HepG2 (cell line): Measurements from ENCODE around the gene CCDC80. TPM values are rescaled to one million over a fixed set of nuclear protein-coding genes. Genes with fewer than 3 reads are reported as not detected.

ENCODE experiments used
- ZFP62 ChIP-seq: sonication (generic); formaldehyde crosslinking; IDR thresholded peaks from 2 replicates; pipeline ENCODE4 v1.4.0; 2020; ENCODE audit warnings: missing genetic modification reagents
- ZNF264 ChIP-seq: sonication (generic); formaldehyde crosslinking; IDR thresholded peaks from 2 replicates; pipeline ENCODE4 v1.4.0; 2020; ENCODE audit warnings: missing genetic modification reagents
- ZNF75D ChIP-seq: sonication (generic); formaldehyde crosslinking; IDR thresholded peaks from 2 replicates; pipeline ENCODE4 v1.8.1; 2023; ENCODE audit warnings: missing genetic modification reagents, mild to moderate bottlenecking, borderline replicate concordance
- polyA plus RNA-seq, 8 experiments: library from polyadenylated mRNA; depleted of rRNA in 3 of 8; stranded (reverse) in 7 of 8; unstranded in 1 of 8; fragments of >200 nt; fragmentation: Illumina TruSeq in 4 of 8; extraction: Trizol in 4 of 8; gene quantifications; 2 replicates each; pipeline versions ENCODE4 v1.2.1 to v1.2.3, GENCODE V29; 2011 to 2016; ENCODE audit warnings: low read depth in 4 of 8, missing spikeins in 1 of 8, mixed read lengths in 1 of 8; ENCODE audit not compliant: insufficient read depth in 1 of 8
- total RNA-seq, 5 experiments: library from RNA; depleted of rRNA; stranded (reverse); fragments of >200 nt; fragmentation: Illumina TruSeq; extraction: Trizol; gene quantifications; 2 replicates each; pipeline ENCODE4 v1.2.3, GENCODE V29; 2016; ENCODE audit warnings: low read depth in 1 of 5
- TF ChIP-seq, protein P1 (sequence below): sonication (generic); formaldehyde crosslinking; conservative IDR thresholded peaks from 2 replicates; pipeline ENCODE4 v1.8.0; 2022; ENCODE audit warnings: missing genetic modification reagents
- TF ChIP-seq, protein P2 (sequence below): sonication (generic); formaldehyde crosslinking; IDR thresholded peaks from 2 replicates; pipeline ENCODE4 v1.8.0; 2022; ENCODE audit warnings: missing genetic modification reagents, low read depth, mild to moderate bottlenecking, borderline replicate concordance
- TF ChIP-seq, protein P3 (sequence below): sonication (generic); formaldehyde crosslinking; IDR thresholded peaks from 2 replicates; pipeline ENCODE4 v1.5.0; 2020; ENCODE audit warnings: missing genetic modification reagents, mild to moderate bottlenecking, borderline replicate concordance
- TF ChIP-seq, protein P4 (sequence below): sonication (generic); formaldehyde crosslinking; IDR thresholded peaks from 2 replicates; pipeline ENCODE4 v1.4.0; 2020; ENCODE audit warnings: mild to moderate bottlenecking, missing genetic modification reagents
- TF ChIP-seq, protein P5 (sequence below): sonication (generic); formaldehyde crosslinking; IDR thresholded peaks from 2 replicates; pipeline ENCODE4 v1.4.0; 2020; ENCODE audit warnings: missing genetic modification reagents

The CCDC80 gene
- total and polyA plus RNA-seq, 2 of the 13 experiments (the other 11 are each of a cell fraction or from before 2014, with no cell fraction given), result not detected

DNA sequence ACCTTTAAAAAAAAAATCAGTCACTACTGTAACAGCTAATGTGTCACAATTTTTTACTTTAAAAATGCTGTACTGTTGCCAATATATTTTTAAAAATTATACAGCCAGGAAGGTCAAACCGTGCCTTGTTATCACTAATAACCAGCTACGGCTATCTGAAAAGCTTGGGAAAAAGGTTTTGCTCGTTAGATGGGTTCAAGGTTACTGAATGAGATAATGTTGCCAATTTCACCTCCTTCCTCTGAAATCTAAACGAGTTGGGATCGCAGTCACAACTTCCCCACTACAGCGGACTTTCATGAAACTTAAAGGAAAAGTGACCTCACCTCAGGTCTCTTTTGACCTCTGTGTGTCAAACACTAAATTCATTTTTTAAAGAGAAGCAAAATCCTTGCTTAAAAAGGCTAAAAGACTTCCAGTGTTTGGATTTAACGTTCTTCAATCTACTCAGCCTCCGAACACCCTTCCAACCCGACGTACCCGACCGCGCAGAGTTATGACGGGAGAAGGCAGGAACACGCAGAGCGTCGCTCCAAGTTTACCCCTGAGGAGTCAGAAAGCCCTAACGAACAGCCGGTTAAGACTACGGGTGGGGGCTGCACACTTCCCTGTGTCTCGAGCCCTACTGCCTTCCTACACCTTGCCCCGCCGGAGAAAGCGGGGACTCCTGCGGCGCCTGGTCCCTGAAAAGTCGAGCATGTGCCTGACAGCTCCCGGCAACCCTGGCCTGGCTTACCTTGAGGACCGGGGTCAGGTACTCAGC lies 80.0 kb downstream of the CCDC80 start (continued):
- TF ChIP-seq, protein P1, sequence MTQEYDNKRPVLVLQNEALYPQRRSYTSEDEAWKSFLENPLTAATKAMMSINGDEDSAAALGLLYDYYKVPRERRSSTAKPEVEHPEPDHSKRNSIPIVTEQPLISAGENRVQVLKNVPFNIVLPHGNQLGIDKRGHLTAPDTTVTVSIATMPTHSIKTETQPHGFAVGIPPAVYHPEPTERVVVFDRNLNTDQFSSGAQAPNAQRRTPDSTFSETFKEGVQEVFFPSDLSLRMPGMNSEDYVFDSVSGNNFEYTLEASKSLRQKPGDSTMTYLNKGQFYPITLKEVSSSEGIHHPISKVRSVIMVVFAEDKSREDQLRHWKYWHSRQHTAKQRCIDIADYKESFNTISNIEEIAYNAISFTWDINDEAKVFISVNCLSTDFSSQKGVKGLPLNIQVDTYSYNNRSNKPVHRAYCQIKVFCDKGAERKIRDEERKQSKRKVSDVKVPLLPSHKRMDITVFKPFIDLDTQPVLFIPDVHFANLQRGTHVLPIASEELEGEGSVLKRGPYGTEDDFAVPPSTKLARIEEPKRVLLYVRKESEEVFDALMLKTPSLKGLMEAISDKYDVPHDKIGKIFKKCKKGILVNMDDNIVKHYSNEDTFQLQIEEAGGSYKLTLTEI, result no peak
- TF ChIP-seq, protein P2, sequence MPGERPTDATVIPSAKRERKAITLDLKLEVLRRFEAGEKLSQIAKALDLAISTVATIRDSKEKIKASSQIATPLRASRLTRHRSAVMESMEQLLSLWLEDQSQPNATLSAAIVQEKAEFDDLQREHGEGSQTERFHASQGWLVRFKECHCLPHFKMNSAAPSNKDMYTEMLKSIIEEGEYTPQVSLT (CRISPR knock-in tag), result no peak
- TF ChIP-seq ZNF75D (CRISPR knock-in tag), result no peak
- no peak for TF ChIP-seq ZFP62 (CRISPR knock-in tag)
- TF ChIP-seq, protein P3, sequence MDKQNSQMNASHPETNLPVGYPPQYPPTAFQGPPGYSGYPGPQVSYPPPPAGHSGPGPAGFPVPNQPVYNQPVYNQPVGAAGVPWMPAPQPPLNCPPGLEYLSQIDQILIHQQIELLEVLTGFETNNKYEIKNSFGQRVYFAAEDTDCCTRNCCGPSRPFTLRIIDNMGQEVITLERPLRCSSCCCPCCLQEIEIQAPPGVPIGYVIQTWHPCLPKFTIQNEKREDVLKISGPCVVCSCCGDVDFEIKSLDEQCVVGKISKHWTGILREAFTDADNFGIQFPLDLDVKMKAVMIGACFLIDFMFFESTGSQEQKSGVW (CRISPR knock-in tag), result no peak
- TF ChIP-seq, protein P4, sequence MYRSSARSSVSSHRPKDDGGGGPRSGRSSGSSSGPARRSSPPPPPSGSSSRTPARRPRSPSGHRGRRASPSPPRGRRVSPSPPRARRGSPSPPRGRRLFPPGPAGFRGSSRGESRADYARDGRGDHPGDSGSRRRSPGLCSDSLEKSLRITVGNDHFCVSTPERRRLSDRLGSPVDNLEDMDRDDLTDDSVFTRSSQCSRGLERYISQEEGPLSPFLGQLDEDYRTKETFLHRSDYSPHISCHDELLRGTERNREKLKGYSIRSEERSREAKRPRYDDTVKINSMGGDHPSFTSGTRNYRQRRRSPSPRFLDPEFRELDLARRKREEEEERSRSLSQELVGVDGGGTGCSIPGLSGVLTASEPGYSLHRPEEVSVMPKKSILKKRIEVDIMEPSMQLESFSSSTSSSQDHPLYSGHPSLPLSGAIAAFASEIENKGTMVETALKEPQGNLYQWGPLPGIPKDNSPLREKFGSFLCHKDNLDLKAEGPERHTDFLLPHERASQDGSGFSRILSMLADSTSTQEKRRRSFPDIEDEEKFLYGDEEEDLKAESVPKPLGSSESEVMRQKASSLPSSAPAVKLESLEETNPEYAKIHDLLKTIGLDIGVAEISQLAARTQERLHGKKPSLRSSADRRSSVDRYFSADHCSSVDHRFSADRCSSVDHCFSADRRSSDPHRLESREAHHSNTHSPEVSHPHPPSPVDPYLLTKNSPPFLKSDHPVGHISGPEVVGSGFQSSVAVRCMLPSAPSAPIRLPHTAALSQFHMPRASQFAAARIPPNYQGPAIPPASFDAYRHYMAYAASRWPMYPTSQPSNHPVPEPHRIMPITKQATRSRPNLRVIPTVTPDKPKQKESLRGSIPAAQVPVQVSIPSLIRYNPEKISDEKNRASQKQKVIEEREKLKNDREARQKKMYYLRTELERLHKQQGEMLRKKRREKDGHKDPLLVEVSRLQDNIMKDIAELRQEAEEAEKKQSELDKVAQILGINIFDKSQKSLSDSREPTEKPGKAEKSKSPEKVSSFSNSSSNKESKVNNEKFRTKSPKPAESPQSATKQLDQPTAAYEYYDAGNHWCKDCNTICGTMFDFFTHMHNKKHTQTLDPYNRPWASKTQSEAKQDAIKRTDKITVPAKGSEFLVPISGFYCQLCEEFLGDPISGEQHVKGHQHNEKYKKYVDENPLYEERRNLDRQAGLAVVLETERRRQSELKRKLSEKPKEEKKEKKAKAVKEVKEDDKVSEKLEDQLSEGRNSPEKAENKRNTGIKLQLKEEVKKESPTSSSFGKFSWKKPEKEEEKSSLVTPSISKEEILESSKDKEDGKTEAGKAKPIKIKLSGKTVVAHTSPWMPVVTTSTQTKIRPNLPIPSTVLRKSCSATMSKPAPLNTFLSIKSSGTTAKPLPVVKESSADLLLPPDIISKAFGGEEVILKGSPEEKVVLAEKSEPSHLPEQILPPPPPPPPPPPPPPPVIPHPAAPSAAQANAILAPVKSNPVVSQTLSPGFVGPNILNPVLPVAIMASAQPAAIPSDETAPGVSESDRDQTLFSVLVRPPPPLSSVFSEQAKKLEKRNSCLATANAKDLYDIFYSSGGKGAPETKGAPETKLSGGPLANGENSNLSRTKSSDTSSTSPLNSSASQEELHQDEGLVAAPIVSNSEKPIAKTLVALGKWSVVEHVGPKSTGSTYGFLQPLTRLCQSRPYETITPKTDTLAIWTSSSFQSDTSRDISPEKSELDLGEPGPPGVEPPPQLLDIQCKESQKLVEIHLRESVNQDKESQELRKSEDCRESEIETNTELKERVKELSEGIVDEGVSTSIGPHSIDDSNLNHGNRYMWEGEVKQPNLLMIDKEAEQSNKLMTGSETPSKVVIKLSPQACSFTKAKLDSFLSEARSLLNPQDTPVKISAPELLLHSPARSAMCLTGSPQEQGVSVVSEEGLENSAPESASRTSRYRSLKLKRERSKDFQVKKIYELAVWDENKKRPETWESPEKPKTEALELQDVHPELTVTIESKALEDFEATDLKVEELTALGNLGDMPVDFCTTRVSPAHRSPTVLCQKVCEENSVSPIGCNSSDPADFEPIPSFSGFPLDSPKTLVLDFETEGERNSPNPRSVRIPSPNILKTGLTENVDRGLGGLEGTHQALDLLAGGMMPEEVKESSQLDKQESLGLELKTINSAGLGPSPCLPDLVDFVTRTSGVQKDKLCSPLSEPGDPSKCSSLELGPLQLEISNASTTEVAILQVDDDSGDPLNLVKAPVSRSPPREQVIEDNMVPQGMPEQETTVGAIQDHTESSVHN (CRISPR knock-in tag), result no peak
- TF ChIP-seq ZNF264 (CRISPR knock-in tag), result 0 out of 2 replicates have a peak, but pooled peaks have one; percentile 22
- TF ChIP-seq, protein P5, sequence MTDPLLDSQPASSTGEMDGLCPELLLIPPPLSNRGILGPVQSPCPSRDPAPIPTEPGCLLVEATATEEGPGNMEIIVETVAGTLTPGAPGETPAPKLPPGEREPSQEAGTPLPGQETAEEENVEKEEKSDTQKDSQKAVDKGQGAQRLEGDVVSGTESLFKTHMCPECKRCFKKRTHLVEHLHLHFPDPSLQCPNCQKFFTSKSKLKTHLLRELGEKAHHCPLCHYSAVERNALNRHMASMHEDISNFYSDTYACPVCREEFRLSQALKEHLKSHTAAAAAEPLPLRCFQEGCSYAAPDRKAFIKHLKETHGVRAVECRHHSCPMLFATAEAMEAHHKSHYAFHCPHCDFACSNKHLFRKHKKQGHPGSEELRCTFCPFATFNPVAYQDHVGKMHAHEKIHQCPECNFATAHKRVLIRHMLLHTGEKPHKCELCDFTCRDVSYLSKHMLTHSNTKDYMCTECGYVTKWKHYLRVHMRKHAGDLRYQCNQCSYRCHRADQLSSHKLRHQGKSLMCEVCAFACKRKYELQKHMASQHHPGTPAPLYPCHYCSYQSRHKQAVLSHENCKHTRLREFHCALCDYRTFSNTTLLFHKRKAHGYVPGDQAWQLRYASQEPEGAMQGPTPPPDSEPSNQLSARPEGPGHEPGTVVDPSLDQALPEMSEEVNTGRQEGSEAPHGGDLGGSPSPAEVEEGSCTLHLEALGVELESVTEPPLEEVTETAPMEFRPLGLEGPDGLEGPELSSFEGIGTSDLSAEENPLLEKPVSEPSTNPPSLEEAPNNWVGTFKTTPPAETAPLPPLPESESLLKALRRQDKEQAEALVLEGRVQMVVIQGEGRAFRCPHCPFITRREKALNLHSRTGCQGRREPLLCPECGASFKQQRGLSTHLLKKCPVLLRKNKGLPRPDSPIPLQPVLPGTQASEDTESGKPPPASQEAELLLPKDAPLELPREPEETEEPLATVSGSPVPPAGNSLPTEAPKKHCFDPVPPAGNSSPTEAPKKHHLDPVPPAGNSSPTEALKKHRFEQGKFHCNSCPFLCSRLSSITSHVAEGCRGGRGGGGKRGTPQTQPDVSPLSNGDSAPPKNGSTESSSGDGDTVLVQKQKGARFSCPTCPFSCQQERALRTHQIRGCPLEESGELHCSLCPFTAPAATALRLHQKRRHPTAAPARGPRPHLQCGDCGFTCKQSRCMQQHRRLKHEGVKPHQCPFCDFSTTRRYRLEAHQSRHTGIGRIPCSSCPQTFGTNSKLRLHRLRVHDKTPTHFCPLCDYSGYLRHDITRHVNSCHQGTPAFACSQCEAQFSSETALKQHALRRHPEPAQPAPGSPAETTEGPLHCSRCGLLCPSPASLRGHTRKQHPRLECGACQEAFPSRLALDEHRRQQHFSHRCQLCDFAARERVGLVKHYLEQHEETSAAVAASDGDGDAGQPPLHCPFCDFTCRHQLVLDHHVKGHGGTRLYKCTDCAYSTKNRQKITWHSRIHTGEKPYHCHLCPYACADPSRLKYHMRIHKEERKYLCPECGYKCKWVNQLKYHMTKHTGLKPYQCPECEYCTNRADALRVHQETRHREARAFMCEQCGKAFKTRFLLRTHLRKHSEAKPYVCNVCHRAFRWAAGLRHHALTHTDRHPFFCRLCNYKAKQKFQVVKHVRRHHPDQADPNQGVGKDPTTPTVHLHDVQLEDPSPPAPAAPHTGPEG (CRISPR knock-in tag), result peak; percentile 47; the same call in 1 of the 2 replicates
